B cell (primary cell): ENCODE results near the gene ARPC4.

Source experiments
- CTCF ChIP-seq: fragments of 200-600 bp; IDR thresholded peaks from one replicate; pipeline ENCODE4 v1.8.0; 2022; ENCODE audit warnings: antibody characterized with exemption, mild to moderate bottlenecking
- EZH2 ChIP-seq: IDR thresholded peaks from 2 replicates; pipeline ENCODE4 v1.6.1; 2012; ENCODE audit warnings: borderline replicate concordance, low read depth, mild to moderate bottlenecking, moderate library complexity, low read length; ENCODE audit not compliant: insufficient read depth, poor library complexity, severe bottlenecking

- TF ChIP-seq CTCF (no peak), EZH2 (no peak)
Measured at GRCh38 chr3:9834520-9835380, 41.9 kb downstream of the ARPC4 start.
